Parathyroid adenoma (tissue), 2 donors: ENCODE results near the gene SCLT1.

Experiments
- H2AFZ ChIP-seq: fragments of 300-600 bp; sonication (generic); one replicate; pipeline ENCODE4 v1.7.0; 2017; ENCODE audit warnings: antibody characterized with exemption, mild to moderate bottlenecking
- H3K27ac ChIP-seq: fragments of 300-600 bp; sonication (generic); one replicate; pipeline ENCODE4 v1.7.0; 2017
- H3K27me3 ChIP-seq: fragments of 300-600 bp; sonication (generic); one replicate; pipeline ENCODE4 v1.7.0; 2017; ENCODE audit warnings: low read length; ENCODE audit not compliant: control insufficient read depth, insufficient read depth
- H3K36me3 ChIP-seq: fragments of 300-600 bp; sonication (generic); one replicate; pipeline ENCODE4 v1.7.0; 2017; ENCODE audit warnings: low read length; ENCODE audit not compliant: control insufficient read depth, insufficient read depth
- H3K4me1 ChIP-seq: fragments of 300-600 bp; sonication (generic); one replicate; pipeline ENCODE4 v1.7.0; 2017; ENCODE audit warnings: control low read depth
- H3K4me2 ChIP-seq: fragments of 300-600 bp; sonication (generic); one replicate; pipeline ENCODE4 v1.7.0; 2017; ENCODE audit warnings: low read length
- H3K4me3 ChIP-seq: fragments of 300-600 bp; sonication (generic); one replicate; pipeline ENCODE4 v1.7.0; 2017; ENCODE audit warnings: low read depth, low read length
- H3K79me2 ChIP-seq: fragments of 300-600 bp; sonication (generic); one replicate; pipeline ENCODE4 v1.7.0; 2017; ENCODE audit warnings: control low read depth
- H3K9ac ChIP-seq: fragments of 300-600 bp; sonication (generic); one replicate; pipeline ENCODE4 v1.7.0; 2017; ENCODE audit warnings: mild to moderate bottlenecking
- H3K9me3 ChIP-seq: fragments of 300-600 bp; sonication (generic); one replicate; pipeline ENCODE4 v1.7.0; 2017; ENCODE audit warnings: low read length; ENCODE audit not compliant: control insufficient read depth
- TF ChIP-seq, protein P1 (sequence below): fragments of 300-600 bp; sonication (generic); IDR thresholded peaks from one replicate; pipeline ENCODE4 v1.7.0; 2017; ENCODE audit warnings: antibody characterized with exemption, mild to moderate bottlenecking
- donor health status: primary hyperparathyroidism.

SCLT1 gene

GRCh38 chr4:129093191-129093920 is at the start of gene SCLT1:
Gene SCLT1, minus strand, starts transcription at chr4:129093539. Its CDS starts 436 bp downstream, at chr4:129093103.
- Histone ChIP-seq H3K4me1 (no peaks in the 10 kb centered on the region), H3K9me3 (no peaks in the 10 kb centered on the region), H3K4me3 (peak within 1 kb of the TSS; percentile 94), H3K27me3 (no peaks in the 10 kb centered on the region), H3K36me3 (no peaks in the 10 kb centered on the region), H3K9ac (no peak within 1 kb of the TSS), H3K27ac (peak within 1 kb of the TSS; percentile 88), H2AFZ (peak within 1 kb of the TSS; percentile 97), H3K4me2 (peak within 1 kb of the TSS; percentile 65), H3K79me2 (no peaks in the 10 kb centered on the region)
- TF ChIP-seq, protein P1, sequence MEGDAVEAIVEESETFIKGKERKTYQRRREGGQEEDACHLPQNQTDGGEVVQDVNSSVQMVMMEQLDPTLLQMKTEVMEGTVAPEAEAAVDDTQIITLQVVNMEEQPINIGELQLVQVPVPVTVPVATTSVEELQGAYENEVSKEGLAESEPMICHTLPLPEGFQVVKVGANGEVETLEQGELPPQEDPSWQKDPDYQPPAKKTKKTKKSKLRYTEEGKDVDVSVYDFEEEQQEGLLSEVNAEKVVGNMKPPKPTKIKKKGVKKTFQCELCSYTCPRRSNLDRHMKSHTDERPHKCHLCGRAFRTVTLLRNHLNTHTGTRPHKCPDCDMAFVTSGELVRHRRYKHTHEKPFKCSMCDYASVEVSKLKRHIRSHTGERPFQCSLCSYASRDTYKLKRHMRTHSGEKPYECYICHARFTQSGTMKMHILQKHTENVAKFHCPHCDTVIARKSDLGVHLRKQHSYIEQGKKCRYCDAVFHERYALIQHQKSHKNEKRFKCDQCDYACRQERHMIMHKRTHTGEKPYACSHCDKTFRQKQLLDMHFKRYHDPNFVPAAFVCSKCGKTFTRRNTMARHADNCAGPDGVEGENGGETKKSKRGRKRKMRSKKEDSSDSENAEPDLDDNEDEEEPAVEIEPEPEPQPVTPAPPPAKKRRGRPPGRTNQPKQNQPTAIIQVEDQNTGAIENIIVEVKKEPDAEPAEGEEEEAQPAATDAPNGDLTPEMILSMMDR, result no peak

GRCh38 chr4:129140521-129140920 is 47.2 kb upstream of the SCLT1 start:
- Histone ChIP-seq H3K27me3 (no peaks in the 10 kb centered on the region), H3K79me2 (no peaks in the 10 kb centered on the region), H3K9ac (no peak overlapping the region), H3K4me3 (no peak overlapping the region), H3K4me1 (no peaks in the 10 kb centered on the region), H3K4me2 (no peak overlapping the region), H3K9me3 (no peaks in the 10 kb centered on the region), H2AFZ (no peak overlapping the region), H3K27ac (no peak overlapping the region), H3K36me3 (no peaks in the 10 kb centered on the region)
- TF ChIP-seq, protein P1, result no peak

- Histone ChIP-seq H2AFZ (no peak overlapping the region), H3K27ac (no peak overlapping the region), H3K4me3 (no peak overlapping the region), H3K36me3 (no peaks in the 10 kb centered on the region), H3K4me2 (no peak overlapping the region), H3K9ac (no peak overlapping the region), H3K27me3 (no peaks in the 10 kb centered on the region), H3K4me1 (no peaks in the 10 kb centered on the region), H3K79me2 (no peaks in the 10 kb centered on the region), H3K9me3 (no peaks in the 10 kb centered on the region)
- TF ChIP-seq, protein P1, result no peak
These were observed 45.6 kb upstream of the SCLT1 start for GRCh38 chr4:129138810-129139496.

DNA sequence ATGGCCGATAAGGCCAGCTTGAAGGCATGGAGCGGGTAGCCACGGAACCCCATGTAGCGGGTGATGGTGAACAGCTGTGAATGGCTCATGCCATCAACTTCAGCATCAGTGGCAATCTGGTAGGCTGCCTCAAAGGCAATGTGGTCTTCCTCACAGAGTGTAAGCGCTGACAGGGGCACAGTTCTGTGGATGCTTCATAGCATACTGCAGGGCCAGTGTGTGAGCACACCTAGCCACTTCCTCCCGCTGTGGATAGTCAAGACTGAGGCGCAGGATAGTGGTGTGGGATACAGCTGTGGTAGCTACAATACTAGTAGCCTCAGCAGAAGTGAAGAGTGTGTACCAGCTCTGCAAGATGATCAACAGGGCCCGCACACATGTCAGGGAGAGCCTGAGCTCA is 43.1 kb upstream of the SCLT1 start:
- Histone ChIP-seq H3K79me2 (no peaks in the 10 kb centered on the region), H3K27ac (no peak overlapping the region), H3K4me2 (no peak overlapping the region), H2AFZ (no peak overlapping the region), H3K36me3 (no peaks in the 10 kb centered on the region), H3K9me3 (no peaks in the 10 kb centered on the region), H3K4me3 (no peak overlapping the region), H3K4me1 (no peaks in the 10 kb centered on the region), H3K27me3 (no peaks in the 10 kb centered on the region), H3K9ac (no peak overlapping the region)
- TF ChIP-seq, protein P1, result no peak
